ENCODE results near the gene DLX4. TPM values are rescaled to one million over a fixed set of nuclear protein-coding genes. Genes with fewer than 3 reads are reported as not detected.

Gene DLX4
- total and polyA plus RNA-seq, 2 donors (not counting 3 experiments of a cell fraction or from before 2014, with no cell fraction given) = not detected

- Histone ChIP-seq H3K36me3 (ENCODE audit: control insufficient read depth in 2 of 2, extremely low read depth in 1 of 2, insufficient read depth in 2 of 2, low read length in 2 of 2) (no peaks in the 10 kb centered on the region), H3K79me2 (ENCODE audit: control insufficient read depth, insufficient read depth, low read length) (no peaks in the 10 kb centered on the region), H3K4me2 (ENCODE audit: insufficient read depth, low read length) (no peak overlapping the region), H3K27ac (ENCODE audit: insufficient read depth, low read depth, low read length) (no peak overlapping the region), H3K4me3 (replicated peaks in 1 of 3; ENCODE audit: insufficient read depth in 1 of 3, low read depth in 1 of 3, low read length in 3 of 3) (no peak overlapping the region), H3K9ac (replicated peaks; ENCODE audit: extremely low read depth, insufficient read depth, low read length) (no peak overlapping the region), H3K9me3 (replicated peaks; ENCODE audit: control insufficient read depth, insufficient read depth, low read length) (no peaks in the 10 kb centered on the region), H4K20me1 (replicated peaks; ENCODE audit: control insufficient read depth, extremely low read depth, insufficient read depth, low read length) (no peaks in the 10 kb centered on the region), H3K4me1 (ENCODE audit: control insufficient read depth, extremely low read depth, insufficient read depth, low read length) (no peaks in the 10 kb centered on the region), H3K27me3 (ENCODE audit: control insufficient read depth in 2 of 2, insufficient read depth in 2 of 2, low read length in 2 of 2) (peaks cover 9 to 19% of the 10 kb centered on the region in 2 experiments), H3K9me1 (replicated peaks; ENCODE audit: control insufficient read depth, extremely low read depth, insufficient read depth, low read length) (no peaks in the 10 kb centered on the region), H2AFZ (ENCODE audit: low read depth, low read length) (no peak overlapping the region)
- ChIA-PET POLR2A (interaction anchor here (0.6 kb wide), 1 partner anchor 120 kb away, joined by 4 read pairs; no protein-coding TSS in a partner anchor), CTCF (no interaction called here)
- no TSS peak for BruUV-seq (replicated peaks)
- DNase-seq (ENCODE audit: low read depth, low spot score) (no peak), FAIRE-seq (no peak)
- TF ChIP-seq, protein P1, sequence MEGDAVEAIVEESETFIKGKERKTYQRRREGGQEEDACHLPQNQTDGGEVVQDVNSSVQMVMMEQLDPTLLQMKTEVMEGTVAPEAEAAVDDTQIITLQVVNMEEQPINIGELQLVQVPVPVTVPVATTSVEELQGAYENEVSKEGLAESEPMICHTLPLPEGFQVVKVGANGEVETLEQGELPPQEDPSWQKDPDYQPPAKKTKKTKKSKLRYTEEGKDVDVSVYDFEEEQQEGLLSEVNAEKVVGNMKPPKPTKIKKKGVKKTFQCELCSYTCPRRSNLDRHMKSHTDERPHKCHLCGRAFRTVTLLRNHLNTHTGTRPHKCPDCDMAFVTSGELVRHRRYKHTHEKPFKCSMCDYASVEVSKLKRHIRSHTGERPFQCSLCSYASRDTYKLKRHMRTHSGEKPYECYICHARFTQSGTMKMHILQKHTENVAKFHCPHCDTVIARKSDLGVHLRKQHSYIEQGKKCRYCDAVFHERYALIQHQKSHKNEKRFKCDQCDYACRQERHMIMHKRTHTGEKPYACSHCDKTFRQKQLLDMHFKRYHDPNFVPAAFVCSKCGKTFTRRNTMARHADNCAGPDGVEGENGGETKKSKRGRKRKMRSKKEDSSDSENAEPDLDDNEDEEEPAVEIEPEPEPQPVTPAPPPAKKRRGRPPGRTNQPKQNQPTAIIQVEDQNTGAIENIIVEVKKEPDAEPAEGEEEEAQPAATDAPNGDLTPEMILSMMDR (IDR thresholded peaks at IDR 0.05; ENCODE audit: extremely low read depth in 1 of 2, insufficient read depth in 1 of 2, low read depth in 1 of 2, low read length in 2 of 2) = no peak
- TF ChIP-seq MYC (IDR thresholded peaks at IDR 0.05; ENCODE audit: low read depth, low read length) = no peak
- TF ChIP-seq POLR2AphosphoS5 (IDR thresholded peaks at IDR 0.05; ENCODE audit: insufficient read depth, low read depth, low read length) = no peak
- TF ChIP-seq, protein P2, sequence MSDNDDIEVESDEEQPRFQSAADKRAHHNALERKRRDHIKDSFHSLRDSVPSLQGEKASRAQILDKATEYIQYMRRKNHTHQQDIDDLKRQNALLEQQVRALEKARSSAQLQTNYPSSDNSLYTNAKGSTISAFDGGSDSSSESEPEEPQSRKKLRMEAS (IDR thresholded peaks at IDR 0.05; ENCODE audit: insufficient read depth, insufficient read length) = no peak
- no peak for TF ChIP-seq JUN (IDR thresholded peaks at IDR 0.05; ENCODE audit: borderline replicate concordance, insufficient read depth, insufficient read length, low read depth)
- TF ChIP-seq POLR2A (IDR thresholded peaks at IDR 0.05; ENCODE audit: low read depth, low read length) = no peak
- TF ChIP-seq GATA2 (IDR thresholded peaks at IDR 0.05; ENCODE audit: insufficient read depth, insufficient read length, low read depth, low read length) = no peak
- TF ChIP-seq EZH2 (IDR thresholded peaks at IDR 0.05; ENCODE audit: borderline replicate concordance, low read depth, low read length, severe bottlenecking) = no peak
- TF ChIP-seq FOS (IDR thresholded peaks at IDR 0.05; ENCODE audit: borderline replicate concordance, insufficient read depth, low read length) = no peak
- dilution Hi-C loops (cut with MboI; ENCODE audit: extremely low pct_ligation_motif_present, low sequenced_read_pairs) = no loop called here
- intact Hi-C loops (cut with micrococcal nuclease) = no loop called here
Observed at GRCh38 chr17:50014471-50015088, 45.6 kb downstream of the DLX4 start.

Data from endothelial cell of umbilical vein (primary cell).